A673 (cell line): Measurements from ENCODE around the gene HEPHL1.

Source experiments
- EZH2 ChIP-seq: fragments of 200-600 bp; sonication (generic); IDR thresholded peaks from 2 replicates; pipeline ENCODE4 v1.6.1; 2017; ENCODE audit warnings: borderline replicate concordance, low read depth, mild to moderate bottlenecking, mixed read lengths, antibody characterized with exemption, low read length; ENCODE audit not compliant: poor library complexity, severe bottlenecking
- TF ChIP-seq, protein P1 (sequence below): fragments of 300-800, 200-600 bp; sonication (generic); conservative IDR thresholded peaks from 2 replicates; pipeline ENCODE4 v1.5.1; 2017; ENCODE audit warnings: low read depth, mild to moderate bottlenecking, antibody characterized with exemption, low read length, moderate library complexity, mixed read lengths

DNA sequence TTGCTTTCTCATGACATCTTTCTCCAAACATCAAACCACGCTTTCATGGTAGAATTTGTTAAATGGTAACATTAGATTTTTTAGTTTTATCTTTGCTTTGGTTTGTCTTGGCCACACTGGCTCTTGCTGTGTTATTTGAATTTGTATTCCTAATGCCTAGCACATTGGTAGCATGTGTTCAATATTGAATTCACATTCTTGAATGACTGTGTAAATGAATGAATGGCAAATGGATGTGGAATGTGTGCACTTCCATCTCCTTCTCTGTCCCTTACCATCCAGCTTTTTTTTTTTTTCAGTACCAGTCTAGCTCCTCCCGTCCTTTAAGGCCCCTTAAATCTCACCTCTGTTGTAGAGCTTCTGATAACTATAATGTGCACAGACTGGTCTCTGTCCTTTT is 41.2 kb downstream of the HEPHL1 start:
- TF ChIP-seq, protein P1, sequence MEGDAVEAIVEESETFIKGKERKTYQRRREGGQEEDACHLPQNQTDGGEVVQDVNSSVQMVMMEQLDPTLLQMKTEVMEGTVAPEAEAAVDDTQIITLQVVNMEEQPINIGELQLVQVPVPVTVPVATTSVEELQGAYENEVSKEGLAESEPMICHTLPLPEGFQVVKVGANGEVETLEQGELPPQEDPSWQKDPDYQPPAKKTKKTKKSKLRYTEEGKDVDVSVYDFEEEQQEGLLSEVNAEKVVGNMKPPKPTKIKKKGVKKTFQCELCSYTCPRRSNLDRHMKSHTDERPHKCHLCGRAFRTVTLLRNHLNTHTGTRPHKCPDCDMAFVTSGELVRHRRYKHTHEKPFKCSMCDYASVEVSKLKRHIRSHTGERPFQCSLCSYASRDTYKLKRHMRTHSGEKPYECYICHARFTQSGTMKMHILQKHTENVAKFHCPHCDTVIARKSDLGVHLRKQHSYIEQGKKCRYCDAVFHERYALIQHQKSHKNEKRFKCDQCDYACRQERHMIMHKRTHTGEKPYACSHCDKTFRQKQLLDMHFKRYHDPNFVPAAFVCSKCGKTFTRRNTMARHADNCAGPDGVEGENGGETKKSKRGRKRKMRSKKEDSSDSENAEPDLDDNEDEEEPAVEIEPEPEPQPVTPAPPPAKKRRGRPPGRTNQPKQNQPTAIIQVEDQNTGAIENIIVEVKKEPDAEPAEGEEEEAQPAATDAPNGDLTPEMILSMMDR = no peak
- TF ChIP-seq EZH2 = no peak
